ENCODE data around the gene CNOT3. TPM values are rescaled to one million over a fixed set of nuclear protein-coding genes. Genes with fewer than 3 reads are reported as not detected.

The CNOT3 gene
- total and polyA plus RNA-seq, 9 of the 15 experiments (the other 6 are each of a cell fraction or from before 2014, with no cell fraction given) = 0.27 to 60.4 (median 9.9) TPM

GRCh38 chr19:54168174-54168917 lies 30.8 kb downstream of the CNOT3 start:
- peak; percentile 89 for ATAC-seq
- peak; percentile 84 for FAIRE-seq
- TF ChIP-seq SMAD4 (CRISPR knock-in tag; conservative IDR thresholded peaks at IDR 0.05) (no peak), SFPQ (IDR thresholded peaks at IDR 0.05; ENCODE audit: low read depth, low read length) (no peak), PPARD (CRISPR knock-in tag; IDR thresholded peaks at IDR 0.05) (no peak), ATF6 (CRISPR knock-in tag; IDR thresholded peaks at IDR 0.05) (no peak), TCF7 (IDR thresholded peaks at IDR 0.05; ENCODE audit: borderline replicate concordance) (no peak), ZFP30 (CRISPR knock-in tag; IDR thresholded peaks at IDR 0.05; ENCODE audit: borderline replicate concordance) (no peak), CHD2 (IDR thresholded peaks at IDR 0.05; ENCODE audit: low read depth, low read length) (0 out of 2 replicates have a peak, but pooled peaks have one; percentile 25), ZNF584 (CRISPR knock-in tag; IDR thresholded peaks at IDR 0.05; ENCODE audit: low read depth) (no peak), ERF (CRISPR knock-in tag; IDR thresholded peaks at IDR 0.05) (no peak), CC2D1A (IDR thresholded peaks at IDR 0.05) (0 out of 2 replicates have a peak, but pooled peaks have one; percentile 15), ZNF57 (CRISPR knock-in tag; IDR thresholded peaks at IDR 0.05) (no peak), MNT (conservative IDR thresholded peaks at IDR 0.05) (no peak), ETV1 (tag; conservative IDR thresholded peaks at IDR 0.05; ENCODE audit: low read depth) (no peak), CREM (IDR thresholded peaks at IDR 0.05; ENCODE audit: low read depth) (peak; percentile 59), CTBP1 (IDR thresholded peaks at IDR 0.05; ENCODE audit: borderline replicate concordance) (0 out of 2 replicates have a peak, but pooled peaks have one; percentile 15), RBM25 (IDR thresholded peaks at IDR 0.05; ENCODE audit: low read depth, low read length, severe bottlenecking) (no peak)

More at GRCh38 chr19:54168174-54168917, 30.8 kb downstream of the CNOT3 start:
- Histone ChIP-seq H3K27me3 (ENCODE audit: control insufficient read depth in 2 of 2, insufficient read depth in 2 of 2, low read length in 2 of 2) (no peaks in the 10 kb centered on the region), H3K9me1 (ENCODE audit: control insufficient read depth, insufficient read depth, low read length) (no peaks in the 10 kb centered on the region), H4K20me1 (replicated peaks; ENCODE audit: control insufficient read depth, insufficient read depth, low read length) (0 out of 2 replicates have a peak, but pooled peaks cover 10% of the 10 kb centered on the region), H3K4me1 (replicated peaks in 1 of 2; ENCODE audit: control insufficient read depth in 2 of 2, insufficient read depth in 2 of 2, low read length in 2 of 2) (peaks cover 2 to 50% of the 10 kb centered on the region in 2 experiments; a peak in 2 of 5 replicates), H3K4me3 (no peak overlapping the region), H3K36me3 (ENCODE audit: control insufficient read depth, insufficient read depth, low read length) (no peaks in the 10 kb centered on the region), H3K79me2 (ENCODE audit: control insufficient read depth, insufficient read depth, low read length) (no peaks in the 10 kb centered on the region), H2AFZ (ENCODE audit: low read depth, low read length) (peak overlapping the region; percentile 15; the same call in 1 of the 2 replicates), H3K9me3 (replicated peaks; ENCODE audit: control insufficient read depth, insufficient read depth, low read depth, low read length) (no peaks in the 10 kb centered on the region), H3K27ac (ENCODE audit: extremely low read depth, low read depth, low read length) (no peak overlapping the region), H3K4me2 (ENCODE audit: insufficient read depth, low read length) (peak overlapping the region; percentile 21; the same call in 1 of the 2 replicates), H3K9ac (ENCODE audit: insufficient read depth in 1 of 2, low read depth in 2 of 2, low read length in 2 of 2) (peak overlapping the region in 1 of 2 experiments; percentile 85; a peak in 2 of 4 replicates)
- ChIA-PET CTCF (ENCODE audit: low intra/inter-chr PET ratio) (interaction anchor here (0.7 to 5.9 kb wide), 4 partner anchors 63 to 101 kb away, joined by 3 to 37 read pairs (median 5); no protein-coding TSS in a partner anchor), POLR2A (interaction anchor here (0.6 kb wide), 1 partner anchor 15 kb away, joined by 4 read pairs; no protein-coding TSS in a partner anchor)
- 29% methylated on average over 19 of the region's 25 CpGs for WGBS (ENCODE audit: insufficient coverage, low coverage, missing lambda C conversion rate)
- BruUV-seq (replicated peaks) = no TSS peak
- in situ Hi-C loops (cut with MboI) = no loop called here
- intact Hi-C loops (cut with micrococcal nuclease) = loop anchor here (2.0 kb wide), 1 partner anchor 62 kb away; no protein-coding TSS in a partner anchor
- DNase-seq (ENCODE audit: extremely low read depth in 1 of 4, low spot score in 3 of 4) = peak; percentile 86 to 94 (median 86)

Measured in K562 (cell line).